GM23338 (cell line): ENCODE data around the gene ABCF2. TPM values are rescaled to one million over a fixed set of nuclear protein-coding genes. Genes with fewer than 3 reads are reported as not detected.

Experiments used
- ATAC-seq: fragments of 200-7000 bp; cut with Tn5 transposase; 3 replicates; pipeline ENCODE4 v1.9.1; 2020
- DNase-seq: peaks from one replicate; pipeline ENCODE4 v3.0.0-alpha.2; 2015; ENCODE audit warnings: low spot score
- H2AFZ ChIP-seq: fragments of 200-600 bp; sonication (generic); 2 replicates; pipeline ENCODE4 v1.8.0; 2016; ENCODE audit warnings: antibody characterized with exemption, mild to moderate bottlenecking, moderate library complexity
- H3F3A ChIP-seq: fragments of 200-600 bp; sonication (generic); replicated peaks from 2 replicates; pipeline ENCODE4 v1.8.0; 2017; ENCODE audit warnings: antibody characterized with exemption, mixed run types, low read depth
- H3K27ac ChIP-seq: fragments of 200-600 bp; sonication (generic); 2 replicates; pipeline ENCODE4 v1.6.1; 2016; ENCODE audit warnings: low read depth
- H3K27me3 ChIP-seq: fragments of 200-600 bp; sonication (generic); 2 replicates; pipeline ENCODE4 v1.8.0; 2016; ENCODE audit warnings: mild to moderate bottlenecking, mixed run types, moderate library complexity; ENCODE audit not compliant: insufficient read depth
- H3K36me3 ChIP-seq: fragments of 200-600 bp; sonication (generic); 2 replicates; pipeline ENCODE4 v1.8.0; 2016; ENCODE audit warnings: mild to moderate bottlenecking; ENCODE audit not compliant: insufficient read depth
- H3K4me1 ChIP-seq: fragments of 200-600 bp; sonication (generic); 2 replicates; pipeline ENCODE4 v1.8.0; 2016; ENCODE audit warnings: mild to moderate bottlenecking, moderate library complexity; ENCODE audit not compliant: insufficient read depth
- H3K4me2 ChIP-seq: fragments of 200-600 bp; sonication (generic); 2 replicates; pipeline ENCODE4 v1.7.1; 2017; ENCODE audit warnings: mixed run types
- H3K4me3 ChIP-seq: fragments of 200-600 bp; sonication (generic); 2 replicates; pipeline ENCODE4 v1.6.1; 2016; ENCODE audit warnings: mixed run types
- H3K79me2 ChIP-seq: fragments of 200-600 bp; sonication (generic); replicated peaks from 2 replicates; pipeline ENCODE4 v1.8.0; 2017; ENCODE audit warnings: mild to moderate bottlenecking; ENCODE audit not compliant: insufficient read depth
- H3K9me2 ChIP-seq: fragments of 200-600 bp; sonication (generic); 2 replicates; pipeline ENCODE4 v1.8.0; 2017; ENCODE audit not compliant: insufficient read depth
- H4K20me1 ChIP-seq: fragments of 200-600 bp; sonication (generic); replicated peaks from 2 replicates; pipeline ENCODE4 v1.8.0; 2017; ENCODE audit warnings: mild to moderate bottlenecking; ENCODE audit not compliant: insufficient read depth
- H3K27ac Mint-ChIP-seq: 2 replicates; pipeline ENCODE4 v1.8.0; 2020; ENCODE audit warnings: inconsistent platforms, mild to moderate bottlenecking, moderate library complexity, mixed read lengths
- H3K27me3 Mint-ChIP-seq: 3 replicates; pipeline ENCODE4 v1.8.0; 2022; ENCODE audit warnings: low read depth, mild to moderate bottlenecking, moderate library complexity, mixed read lengths, inconsistent platforms; ENCODE audit not compliant: insufficient read depth, poor library complexity
- H3K36me3 Mint-ChIP-seq: 3 replicates; pipeline ENCODE4 v1.8.0; 2021; ENCODE audit warnings: low read depth, mild to moderate bottlenecking, inconsistent platforms, moderate library complexity, mixed read lengths
- H3K4me1 Mint-ChIP-seq: 3 replicates; pipeline ENCODE4 v1.8.0; 2020; ENCODE audit warnings: mild to moderate bottlenecking, inconsistent platforms, mixed read lengths
- H3K4me3 Mint-ChIP-seq: 3 replicates; pipeline ENCODE4 v1.8.0; 2021; ENCODE audit warnings: moderate library complexity, mild to moderate bottlenecking, inconsistent platforms, mixed read lengths
- H3K9me3 Mint-ChIP-seq: 3 replicates; pipeline ENCODE4 v1.8.0; 2020; ENCODE audit warnings: moderate library complexity, mild to moderate bottlenecking, inconsistent platforms, mixed read lengths
- ZNF462 ChIP-seq: fragments of 250-450 bp; sonication (Bioruptor Pico); IDR thresholded peaks from 2 replicates; pipeline ENCODE4 v1.5.0; 2020; ENCODE audit warnings: mild to moderate bottlenecking, moderate library complexity
- polyA plus RNA-seq: library from polyadenylated mRNA; unstranded; fragments of >200 nt; fragmentation: Nextera tagmentation; extraction: Ambion mirVana; gene quantifications from 2 replicates; pipeline ENCODE4 v1.2.1, GENCODE V29; 2016
- total RNA-seq: library from RNA; depleted of rRNA; stranded (reverse); fragments of >200 nt; shearing (Covaris generic); gene quantifications from 2 replicates; pipeline ENCODE4 v1.2.3, GENCODE V29; 2014
- TF ChIP-seq, protein P1 (sequence below), 2 experiments: fragments of 200-600 bp in 1 of 2; sonication (generic) in 1 of 2; conservative IDR thresholded peaks; 2 replicates each; pipeline versions ENCODE4 v1.5.1 to v1.6.1; 2016 to 2017; ENCODE audit warnings: antibody characterized with exemption in 2 of 2, low read depth in 2 of 2, mild to moderate bottlenecking in 2 of 2, moderate library complexity in 1 of 2

The ABCF2 gene
- total and polyA plus RNA-seq, 2 experiments from 2014 or later: 18.7 to 58.7 TPM

GRCh38 chr7:151237244-151238189 is 10.5 kb upstream of the ABCF2 start:
- Histone ChIP-seq H3K79me2 (peaks cover 19% of the 10 kb centered on the region), H3K27ac (no peak overlapping the region), H3K27me3 (no peaks in the 10 kb centered on the region), H3K9me2 (no peaks in the 10 kb centered on the region), H4K20me1 (peaks cover 18% of the 10 kb centered on the region; the same call in 1 of the 2 replicates), H3F3A (no peaks in the 10 kb centered on the region), H3K36me3 (no peaks in the 10 kb centered on the region), H2AFZ (no peak overlapping the region), H3K4me2 (no peak overlapping the region), H3K4me1 (peaks cover 7% of the 10 kb centered on the region; the same call in 1 of the 2 replicates), H3K4me3 (no peak overlapping the region)
- ATAC-seq (no peak), DNase-seq (no peak)
- no peak for TF ChIP-seq ZNF462 (CRISPR knock-in tag)
- TF ChIP-seq, protein P1, sequence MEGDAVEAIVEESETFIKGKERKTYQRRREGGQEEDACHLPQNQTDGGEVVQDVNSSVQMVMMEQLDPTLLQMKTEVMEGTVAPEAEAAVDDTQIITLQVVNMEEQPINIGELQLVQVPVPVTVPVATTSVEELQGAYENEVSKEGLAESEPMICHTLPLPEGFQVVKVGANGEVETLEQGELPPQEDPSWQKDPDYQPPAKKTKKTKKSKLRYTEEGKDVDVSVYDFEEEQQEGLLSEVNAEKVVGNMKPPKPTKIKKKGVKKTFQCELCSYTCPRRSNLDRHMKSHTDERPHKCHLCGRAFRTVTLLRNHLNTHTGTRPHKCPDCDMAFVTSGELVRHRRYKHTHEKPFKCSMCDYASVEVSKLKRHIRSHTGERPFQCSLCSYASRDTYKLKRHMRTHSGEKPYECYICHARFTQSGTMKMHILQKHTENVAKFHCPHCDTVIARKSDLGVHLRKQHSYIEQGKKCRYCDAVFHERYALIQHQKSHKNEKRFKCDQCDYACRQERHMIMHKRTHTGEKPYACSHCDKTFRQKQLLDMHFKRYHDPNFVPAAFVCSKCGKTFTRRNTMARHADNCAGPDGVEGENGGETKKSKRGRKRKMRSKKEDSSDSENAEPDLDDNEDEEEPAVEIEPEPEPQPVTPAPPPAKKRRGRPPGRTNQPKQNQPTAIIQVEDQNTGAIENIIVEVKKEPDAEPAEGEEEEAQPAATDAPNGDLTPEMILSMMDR (conservative IDR thresholded peaks at IDR 0.05; ENCODE audit: low read depth in 2 of 2): 0 out of 4 replicates have a peak, but pooled peaks of 1 of the 2 experiments have one; percentile 2
- Mint-ChIP-seq H3K9me3 (no peaks in the 10 kb centered on the region), H3K27ac (no peak overlapping the region), H3K4me1 (peaks cover 21% of the 10 kb centered on the region), H3K27me3 (peaks cover 11% of the 10 kb centered on the region), H3K4me3 (no peak overlapping the region), H3K36me3 (peaks cover 17% of the 10 kb centered on the region)
